H1 (cell line): ENCODE measurements around the gene CERS1. TPM values are rescaled to one million over a fixed set of nuclear protein-coding genes. Genes with fewer than 3 reads are reported as not detected.

Experiments used
- CHD7 ChIP-seq: fragments of 300-600 bp; sonication (generic); IDR thresholded peaks from 2 replicates; pipeline ENCODE4 v1.7.1; 2012; ENCODE audit warnings: low read length, moderate library complexity, mild to moderate bottlenecking, inconsistent platforms; ENCODE audit not compliant: insufficient replicate concordance
- CTCF ChIP-seq, 3 experiments: IDR thresholded peaks; 1 replicate in 2 of 3; 2 replicates in 1 of 3; pipeline versions ENCODE4 v1.5.1 to v1.6.1; 2011; ENCODE audit warnings: low read length in 3 of 3, mild to moderate bottlenecking in 3 of 3, inconsistent platforms in 2 of 3, low read depth in 1 of 3, moderate library complexity in 1 of 3; ENCODE audit not compliant: insufficient read depth in 1 of 3; ENCODE audit errors: control extremely low read depth in 1 of 3
- GABPA ChIP-seq: IDR thresholded peaks from 2 replicates; pipeline ENCODE4 v1.6.1; 2011; ENCODE audit warnings: mild to moderate bottlenecking, low read length, moderate library complexity, borderline replicate concordance; ENCODE audit not compliant: insufficient read depth
- JUN ChIP-seq: IDR thresholded peaks from 2 replicates; pipeline ENCODE4 v1.6.1; 2011; ENCODE audit warnings: low read depth, mild to moderate bottlenecking, improper control_type of control experiment, low read length
- KDM5A ChIP-seq: fragments of 200-600 bp; IDR thresholded peaks from 2 replicates; pipeline ENCODE4 v1.7.1; 2012; ENCODE audit warnings: mild to moderate bottlenecking, low read length, inconsistent platforms, mixed read lengths
- RAD21 ChIP-seq, 2 experiments: IDR thresholded peaks in 1 of 2; conservative IDR thresholded peaks in 1 of 2; 2 replicates each; pipeline ENCODE4 v1.6.1; 2011; ENCODE audit warnings: low read depth in 2 of 2, low read length in 2 of 2, improper control_type of control experiment in 1 of 2, inconsistent platforms in 1 of 2, mild to moderate bottlenecking in 1 of 2, moderate library complexity in 1 of 2
- YY1 ChIP-seq: IDR thresholded peaks from 2 replicates; pipeline ENCODE4 v1.6.1; 2011; ENCODE audit warnings: low read depth, mild to moderate bottlenecking, low read length
- polyA plus RNA-seq, 7 experiments: library from polyadenylated mRNA; depleted of rRNA in 3 of 7; stranded (reverse) in 5 of 7; unstranded in 2 of 7; fragments of >200 nt in 5 of 7; fragments of 200-250 nt in 2 of 7; gene quantifications; 1 replicate in 5 of 7; 2 replicates in 1 of 7; 4 replicates in 1 of 7; pipeline versions ENCODE4 v1.2.1 to v1.2.3, GENCODE V29; 2011 to 2013; ENCODE audit warnings: missing spikeins in 2 of 7, mixed read lengths in 2 of 7
- total RNA-seq: library from RNA; stranded (reverse); fragmentation: NEBNext Ultra II Directional; extraction: Animal tissue kit (Norgen Biotek cat#: 25700); gene quantifications from 2 replicates; pipeline ENCODE4 v1.2.1, GENCODE V29; 2021

Gene CERS1
- total and polyA plus RNA-seq, 2 of the 8 experiments (the other 6 are each of a cell fraction or from before 2014, with no cell fraction given): 18.6 to 51.0 TPM

GRCh38 chr19:18915639-18916038, 19.7 kb upstream of the CERS1 start (continued):
- TF ChIP-seq CHD7: no peak
- peak; percentile 77 to 88 for TF ChIP-seq RAD21 (IDR thresholded peaks at IDR 0.05 in 1 of 2, conservative IDR thresholded peaks at IDR 0.05 in 1 of 2; ENCODE audit: low read depth in 2 of 2, low read length in 2 of 2)
- TF ChIP-seq CTCF (IDR thresholded peaks at IDR 0.05; ENCODE audit: control extremely low read depth in 1 of 3, insufficient read depth in 1 of 3, low read depth in 1 of 3, low read length in 3 of 3): peak; percentile 64 to 93 (median 90)
- TF ChIP-seq GABPA: no peak
- TF ChIP-seq JUN: no peak
- TF ChIP-seq YY1: peak; percentile 66; the same call in 1 of the 2 replicates
- no peak for TF ChIP-seq KDM5A
